ENCODE measurements around the gene NFIX.
"Not testable (repeated sequence)": the region's sequence is repeated elsewhere in the genome, so short reads cannot be mapped to it uniquely, and the experiment has no call there.

The NFIX gene

GRCh38 chr19:12965017-12965811, 30.1 kb upstream of the NFIX start:
- WGBS, 2 experiments: 3 to 4% methylated on average over 34 of the region's 34 CpGs
- H3K27me3 ChIP-seq (ENCODE audit: control insufficient read depth, insufficient read depth, low read length, poor library complexity, severe bottlenecking): no peaks in the 10 kb centered on the region
- H3K27ac ChIP-seq (ENCODE audit: insufficient read depth, low read depth, low read length, poor library complexity, severe bottlenecking): no peak overlapping the region
- no peaks in the 10 kb centered on the region for H3K9me3 ChIP-seq (ENCODE audit: control insufficient read depth, low read length)
- no peaks in the 10 kb centered on the region for H3K36me3 ChIP-seq (ENCODE audit: control insufficient read depth, insufficient read depth, low read length)
- peaks cover 6% of the 10 kb centered on the region for H3K4me1 ChIP-seq (ENCODE audit: control insufficient read depth, insufficient read depth, low read length)
- peak overlapping the region; percentile 19 for H3K4me3 ChIP-seq (ENCODE audit: insufficient read depth, low read depth, low read length)

GRCh38 chr19:12965812-12966135, 29.5 kb upstream of the NFIX start:
- Histone ChIP-seq H3K9me3 (ENCODE audit: control insufficient read depth, low read length) (no peaks in the 10 kb centered on the region), H3K27me3 (ENCODE audit: control insufficient read depth, insufficient read depth, low read length, poor library complexity, severe bottlenecking) (no peaks in the 10 kb centered on the region), H3K4me1 (ENCODE audit: control insufficient read depth, insufficient read depth, low read length) (peaks cover 6% of the 10 kb centered on the region), H3K27ac (ENCODE audit: insufficient read depth, low read depth, low read length, poor library complexity, severe bottlenecking) (no peak overlapping the region), H3K36me3 (ENCODE audit: control insufficient read depth, insufficient read depth, low read length) (no peaks in the 10 kb centered on the region), H3K4me3 (ENCODE audit: insufficient read depth, low read depth, low read length) (peak overlapping the region; percentile 6)
- 59 to 72% methylated on average over 6 to 8 of the region's 8 CpGs for WGBS, 2 experiments

- Histone ChIP-seq H3K27ac (ENCODE audit: insufficient read depth, low read depth, low read length, poor library complexity, severe bottlenecking) (no peak overlapping the region), H3K4me3 (ENCODE audit: insufficient read depth, low read depth, low read length) (no peak overlapping the region), H3K27me3 (ENCODE audit: control insufficient read depth, insufficient read depth, low read length, poor library complexity, severe bottlenecking) (no peaks in the 10 kb centered on the region), H3K4me1 (ENCODE audit: control insufficient read depth, insufficient read depth, low read length) (peaks cover 6% of the 10 kb centered on the region), H3K36me3 (ENCODE audit: control insufficient read depth, insufficient read depth, low read length) (no peaks in the 10 kb centered on the region), H3K9me3 (ENCODE audit: control insufficient read depth, low read length) (no peaks in the 10 kb centered on the region)
- 92 to 93% methylated on average over 4 to 5 of the region's 5 CpGs for WGBS, 2 experiments
These were observed 27.4 kb upstream of the NFIX start for GRCh38 chr19:12967907-12968306.

- H3K36me3 ChIP-seq (ENCODE audit: control insufficient read depth, insufficient read depth, low read length): no peaks in the 10 kb centered on the region
- WGBS, 2 experiments: 69 to 73% methylated on average over 14 of the region's 14 CpGs
- peaks cover 6% of the 10 kb centered on the region for H3K4me1 ChIP-seq (ENCODE audit: control insufficient read depth, insufficient read depth, low read length)
- no peak within 1 kb of the TSS for H3K4me3 ChIP-seq (ENCODE audit: insufficient read depth, low read depth, low read length)
- no peaks in the 10 kb centered on the region for H3K9me3 ChIP-seq (ENCODE audit: control insufficient read depth, low read length)
- no peaks in the 10 kb centered on the region for H3K27me3 ChIP-seq (ENCODE audit: control insufficient read depth, insufficient read depth, low read length, poor library complexity, severe bottlenecking)
- H3K27ac ChIP-seq (ENCODE audit: insufficient read depth, low read depth, low read length, poor library complexity, severe bottlenecking): no peak within 1 kb of the TSS
These were observed 25.8 kb upstream of the NFIX start, which contains the start of gene DAND5 for GRCh38 chr19:12969292-12969988. Gene DAND5, plus strand, starts transcription at chr19:12969576. Its CDS starts 85 bp downstream, at chr19:12969661.

- Histone ChIP-seq H3K27ac (ENCODE audit: insufficient read depth, low read depth, low read length, poor library complexity, severe bottlenecking) (no peak overlapping the region), H3K9me3 (ENCODE audit: control insufficient read depth, low read length) (no peaks in the 10 kb centered on the region), H3K27me3 (ENCODE audit: control insufficient read depth, insufficient read depth, low read length, poor library complexity, severe bottlenecking) (no peaks in the 10 kb centered on the region), H3K4me1 (ENCODE audit: control insufficient read depth, insufficient read depth, low read length) (peaks cover 4% of the 10 kb centered on the region), H3K36me3 (ENCODE audit: control insufficient read depth, insufficient read depth, low read length) (no peaks in the 10 kb centered on the region), H3K4me3 (ENCODE audit: insufficient read depth, low read depth, low read length) (no peak overlapping the region)
- WGBS, 2 experiments: 91 to 92% methylated on average over 7 of the region's 7 CpGs
These were observed 25.0 kb upstream of the NFIX start for GRCh38 chr19:12970070-12970820.

- Histone ChIP-seq H3K36me3 (ENCODE audit: control insufficient read depth, insufficient read depth, low read length) (no peaks in the 10 kb centered on the region), H3K27ac (ENCODE audit: insufficient read depth, low read depth, low read length, poor library complexity, severe bottlenecking) (no peak overlapping the region), H3K27me3 (ENCODE audit: control insufficient read depth, insufficient read depth, low read length, poor library complexity, severe bottlenecking) (no peaks in the 10 kb centered on the region), H3K9me3 (ENCODE audit: control insufficient read depth, low read length) (no peaks in the 10 kb centered on the region), H3K4me3 (ENCODE audit: insufficient read depth, low read depth, low read length) (no peak overlapping the region), H3K4me1 (ENCODE audit: control insufficient read depth, insufficient read depth, low read length) (no peaks in the 10 kb centered on the region)
- WGBS, 2 experiments: 91 to 92% methylated on average over 16 of the region's 16 CpGs
These were observed 22.0 kb upstream of the NFIX start for GRCh38 chr19:12973236-12973635.

- no peaks in the 10 kb centered on the region for H3K36me3 ChIP-seq (ENCODE audit: control insufficient read depth, insufficient read depth, low read length)
- 79 to 80% methylated on average over 19 of the region's 19 CpGs for WGBS, 2 experiments
- no peak overlapping the region for H3K4me3 ChIP-seq (ENCODE audit: insufficient read depth, low read depth, low read length)
- H3K4me1 ChIP-seq (ENCODE audit: control insufficient read depth, insufficient read depth, low read length): no peaks in the 10 kb centered on the region
- no peaks in the 10 kb centered on the region for H3K9me3 ChIP-seq (ENCODE audit: control insufficient read depth, low read length)
- H3K27ac ChIP-seq (ENCODE audit: insufficient read depth, low read depth, low read length, poor library complexity, severe bottlenecking): no peak overlapping the region
- no peaks in the 10 kb centered on the region for H3K27me3 ChIP-seq (ENCODE audit: control insufficient read depth, insufficient read depth, low read length, poor library complexity, severe bottlenecking)
These were observed 20.7 kb upstream of the NFIX start for GRCh38 chr19:12974301-12975220.

- no peaks in the 10 kb centered on the region for H3K9me3 ChIP-seq (ENCODE audit: control insufficient read depth, low read length)
- no peak overlapping the region for H3K4me3 ChIP-seq (ENCODE audit: insufficient read depth, low read depth, low read length)
- H3K4me1 ChIP-seq (ENCODE audit: control insufficient read depth, insufficient read depth, low read length): no peaks in the 10 kb centered on the region
- WGBS, 2 experiments: 90 to 91% methylated on average over 17 of the region's 17 CpGs
- H3K27ac ChIP-seq (ENCODE audit: insufficient read depth, low read depth, low read length, poor library complexity, severe bottlenecking): no peak overlapping the region
- H3K27me3 ChIP-seq (ENCODE audit: control insufficient read depth, insufficient read depth, low read length, poor library complexity, severe bottlenecking): no peaks in the 10 kb centered on the region
- H3K36me3 ChIP-seq (ENCODE audit: control insufficient read depth, insufficient read depth, low read length): no peaks in the 10 kb centered on the region
These were observed 20.0 kb upstream of the NFIX start for GRCh38 chr19:12975221-12975741.

- not testable (repeated sequence) for H3K9me3 ChIP-seq (ENCODE audit: control insufficient read depth, low read length); H3K4me1 ChIP-seq (ENCODE audit: control insufficient read depth, insufficient read depth, low read length); H3K36me3 ChIP-seq (ENCODE audit: control insufficient read depth, insufficient read depth, low read length); H3K27ac ChIP-seq (ENCODE audit: insufficient read depth, low read depth, low read length, poor library complexity, severe bottlenecking); H3K27me3 ChIP-seq (ENCODE audit: control insufficient read depth, insufficient read depth, low read length, poor library complexity, severe bottlenecking); H3K4me3 ChIP-seq (ENCODE audit: insufficient read depth, low read depth, low read length)
- 81 to 85% methylated on average over 7 of the region's 7 CpGs for WGBS, 2 experiments
These were observed 19.2 kb upstream of the NFIX start for GRCh38 chr19:12976109-12976508.
